Measurements from ENCODE around the gene C1QTNF5. TPM values are rescaled to one million over a fixed set of nuclear protein-coding genes. Genes with fewer than 3 reads are reported as not detected.

The C1QTNF5 gene
- total and polyA plus RNA-seq, 2 donors from 2014 or later, result 40.4 to 42.8 TPM

DNA sequence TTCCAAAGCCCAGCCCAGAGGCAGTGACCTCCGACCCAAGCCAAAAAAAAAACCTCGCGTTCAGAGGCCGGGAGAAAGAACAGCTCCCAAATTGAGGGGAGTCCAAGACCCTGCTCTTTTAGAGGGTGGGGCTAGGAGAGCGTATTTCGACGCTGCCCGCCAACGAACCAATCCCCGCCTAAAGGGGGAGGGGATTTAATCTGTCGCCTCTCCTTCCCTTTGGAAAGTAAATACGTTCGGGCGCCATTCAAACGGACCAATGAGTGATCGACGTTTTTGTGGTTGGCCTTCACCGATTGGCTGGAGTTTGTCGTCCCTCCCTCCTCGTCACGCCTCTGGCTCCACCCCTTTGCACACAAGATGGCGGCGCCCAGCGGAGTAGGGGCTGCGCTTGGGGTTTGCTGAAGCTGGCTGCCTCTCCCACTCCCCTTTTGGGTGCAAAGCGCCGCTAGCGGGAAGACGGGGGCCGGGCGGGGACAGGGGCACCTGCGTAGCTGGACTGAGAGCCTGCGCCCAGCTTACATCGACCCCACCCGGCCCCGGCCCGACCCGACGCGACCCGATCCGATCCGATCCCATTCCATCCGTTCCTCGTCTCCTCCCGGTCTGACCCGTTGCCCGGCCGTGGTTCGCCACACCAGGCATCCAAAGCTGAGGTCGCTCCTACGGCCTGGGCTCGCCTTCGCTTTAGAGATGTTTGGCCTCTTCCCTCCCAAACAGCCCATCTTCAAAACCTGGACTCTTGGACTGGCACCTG is 6.3 kb downstream of the C1QTNF5 start, which contains the start of gene RNF26:
Gene RNF26, plus strand, starts transcription at position 354 of the 757 bp plus-strand sequence. CDS start 596 bp downstream, outside the sequence.
- intact Hi-C loops (cut with DNase I), result no loop called here
- Histone ChIP-seq H3K36me3 (ENCODE audit: control insufficient read depth in 2 of 3, insufficient read depth in 3 of 3, low read length in 3 of 3) (no peaks in the 10 kb centered on the region), H3K4me3 (ENCODE audit: low read length in 3 of 3) (peak within 1 kb of the TSS; percentile 83 to 94 (median 90)), H3K4me1 (ENCODE audit: control insufficient read depth in 2 of 3, insufficient read depth in 2 of 3, low read depth in 1 of 3, low read length in 3 of 3) (peaks cover 0 to 26% (median 14%) of the 10 kb centered on the region in 3 donors), H3K9ac (ENCODE audit: low read length in 3 of 3) (peak within 1 kb of the TSS; percentile 78 to 90 (median 86)), H3K27me3 (ENCODE audit: control insufficient read depth, insufficient read depth, low read length) (no peaks in the 10 kb centered on the region), H3K27ac (ENCODE audit: low read depth in 2 of 2, low read length in 2 of 2) (peak within 1 kb of the TSS; percentile 56 to 68), H3K9me3 (ENCODE audit: control insufficient read depth in 2 of 3, insufficient read depth in 1 of 3, low read length in 3 of 3) (no peaks in the 10 kb centered on the region)
- peak; percentile 99 for FAIRE-seq
- TF ChIP-seq, protein P1, sequence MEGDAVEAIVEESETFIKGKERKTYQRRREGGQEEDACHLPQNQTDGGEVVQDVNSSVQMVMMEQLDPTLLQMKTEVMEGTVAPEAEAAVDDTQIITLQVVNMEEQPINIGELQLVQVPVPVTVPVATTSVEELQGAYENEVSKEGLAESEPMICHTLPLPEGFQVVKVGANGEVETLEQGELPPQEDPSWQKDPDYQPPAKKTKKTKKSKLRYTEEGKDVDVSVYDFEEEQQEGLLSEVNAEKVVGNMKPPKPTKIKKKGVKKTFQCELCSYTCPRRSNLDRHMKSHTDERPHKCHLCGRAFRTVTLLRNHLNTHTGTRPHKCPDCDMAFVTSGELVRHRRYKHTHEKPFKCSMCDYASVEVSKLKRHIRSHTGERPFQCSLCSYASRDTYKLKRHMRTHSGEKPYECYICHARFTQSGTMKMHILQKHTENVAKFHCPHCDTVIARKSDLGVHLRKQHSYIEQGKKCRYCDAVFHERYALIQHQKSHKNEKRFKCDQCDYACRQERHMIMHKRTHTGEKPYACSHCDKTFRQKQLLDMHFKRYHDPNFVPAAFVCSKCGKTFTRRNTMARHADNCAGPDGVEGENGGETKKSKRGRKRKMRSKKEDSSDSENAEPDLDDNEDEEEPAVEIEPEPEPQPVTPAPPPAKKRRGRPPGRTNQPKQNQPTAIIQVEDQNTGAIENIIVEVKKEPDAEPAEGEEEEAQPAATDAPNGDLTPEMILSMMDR (IDR thresholded peaks at IDR 0.05; ENCODE audit: borderline replicate concordance, extremely low read depth, insufficient read depth), result no peak
- DNase-seq, result peak; percentile 96 to 99 (median 98)

DNA sequence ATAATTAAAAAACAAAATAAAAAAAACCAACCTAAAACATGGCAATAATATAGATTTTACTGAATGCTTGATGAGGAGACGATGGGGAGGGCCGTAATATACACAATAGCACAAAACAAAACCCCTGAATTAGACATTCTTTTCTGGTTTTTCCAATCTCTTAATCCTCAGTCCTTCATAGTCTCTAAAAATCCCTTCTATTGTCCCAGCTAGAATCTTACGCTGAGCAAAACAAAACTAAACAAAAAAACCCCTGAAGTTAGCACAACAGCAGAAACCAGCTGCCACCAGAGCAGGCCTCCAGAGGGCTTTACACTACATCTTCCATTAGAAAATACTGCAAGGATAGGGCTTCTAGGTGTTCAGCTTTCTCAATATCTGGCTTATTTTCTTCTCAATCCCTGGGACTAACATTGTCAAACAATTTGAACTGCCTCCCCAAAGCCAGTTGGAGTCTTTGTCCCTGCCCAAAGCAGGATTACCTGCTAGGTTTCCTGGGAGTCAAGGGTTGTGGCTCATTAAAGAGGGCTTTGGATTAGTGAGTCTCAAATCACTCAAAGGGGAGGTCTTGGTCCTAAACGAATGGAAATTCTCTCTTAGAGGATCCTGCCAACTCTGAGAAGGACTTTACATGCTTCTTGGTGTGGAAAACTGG is 8.4 kb downstream of the C1QTNF5 start:
- Histone ChIP-seq H3K36me3 (ENCODE audit: control insufficient read depth in 2 of 3, insufficient read depth in 3 of 3, low read length in 3 of 3) (no peaks in the 10 kb centered on the region), H3K27ac (ENCODE audit: low read depth in 2 of 2, low read length in 2 of 2) (no peak overlapping the region), H3K4me3 (ENCODE audit: low read length in 3 of 3) (no peak overlapping the region), H3K9ac (ENCODE audit: low read length in 3 of 3) (no peak overlapping the region), H3K4me1 (ENCODE audit: control insufficient read depth in 2 of 3, insufficient read depth in 2 of 3, low read depth in 1 of 3, low read length in 3 of 3) (peaks cover 0 to 14% (median 8%) of the 10 kb centered on the region in 3 donors), H3K9me3 (ENCODE audit: control insufficient read depth in 2 of 3, insufficient read depth in 1 of 3, low read length in 3 of 3) (no peaks in the 10 kb centered on the region), H3K27me3 (ENCODE audit: control insufficient read depth, insufficient read depth, low read length) (no peaks in the 10 kb centered on the region)
- DNase-seq (peak in 1 of 5 donors; percentile 11), FAIRE-seq (no peak)
- TF ChIP-seq, protein P1 (IDR thresholded peaks at IDR 0.05; ENCODE audit: borderline replicate concordance, extremely low read depth, insufficient read depth), result no peak
- intact Hi-C loops (cut with DNase I), result no loop called here

DNA sequence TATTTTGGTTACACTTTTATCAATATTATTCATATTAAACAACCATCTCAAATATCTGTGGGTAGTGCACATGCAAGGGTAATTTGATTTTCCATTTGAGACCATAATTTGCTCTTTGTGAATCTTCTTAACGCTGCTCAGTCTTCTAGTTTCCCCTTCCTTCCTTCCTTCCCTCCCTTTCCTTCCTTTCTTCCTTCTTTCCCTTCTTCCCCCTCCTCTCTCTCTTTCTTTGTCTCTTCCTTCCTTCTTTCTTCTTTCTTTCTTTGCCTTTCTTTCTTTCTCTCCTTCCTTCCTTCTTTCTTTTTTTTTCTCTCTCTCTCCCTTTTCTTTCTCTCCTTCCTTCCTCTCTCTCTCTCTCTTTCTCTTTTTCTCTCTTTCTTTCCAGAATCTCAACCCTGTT is 10.4 kb downstream of the C1QTNF5 start:
- H3K4me1 ChIP-seq (ENCODE audit: control insufficient read depth in 2 of 3, insufficient read depth in 2 of 3, low read depth in 1 of 3, low read length in 3 of 3), result peaks cover 0 to 8% (median 6%) of the 10 kb centered on the region in 3 donors
- no peak for FAIRE-seq
- H3K4me3 ChIP-seq (ENCODE audit: low read length in 3 of 3), result no peak overlapping the region
- H3K9ac ChIP-seq (ENCODE audit: low read length in 3 of 3), result no peak overlapping the region
- no peaks in the 10 kb centered on the region for H3K9me3 ChIP-seq (ENCODE audit: control insufficient read depth in 2 of 3, insufficient read depth in 1 of 3, low read length in 3 of 3)
- no peak for DNase-seq
- TF ChIP-seq, protein P1 (IDR thresholded peaks at IDR 0.05; ENCODE audit: borderline replicate concordance, extremely low read depth, insufficient read depth), result no peak
- no peak overlapping the region for H3K27ac ChIP-seq (ENCODE audit: low read depth in 2 of 2, low read length in 2 of 2)
- intact Hi-C loops (cut with DNase I), result no loop called here
- H3K36me3 ChIP-seq (ENCODE audit: control insufficient read depth in 2 of 3, insufficient read depth in 3 of 3, low read length in 3 of 3), result no peaks in the 10 kb centered on the region
- no peaks in the 10 kb centered on the region for H3K27me3 ChIP-seq (ENCODE audit: control insufficient read depth, insufficient read depth, low read length)
